SH-SY5Y (cell line): ENCODE results near the gene HEPHL1.

ENCODE experiments used
- GATA2 ChIP-seq: IDR thresholded peaks from 2 replicates; pipeline ENCODE4 v1.6.1; 2011; ENCODE audit warnings: mild to moderate bottlenecking, low read depth, low read length
- GATA3 ChIP-seq: IDR thresholded peaks from 2 replicates; pipeline ENCODE4 v1.6.1; 2011; ENCODE audit warnings: low read depth, mild to moderate bottlenecking, low read length, moderate library complexity

GRCh38 chr11:94149431-94150017 is 128.4 kb downstream of the HEPHL1 start:
- TF ChIP-seq GATA2 (no peak), GATA3 (no peak)
